Caco-2 (cell line): ENCODE measurements around the gene PIK3C2G. TPM values are rescaled to one million over a fixed set of nuclear protein-coding genes. Genes with fewer than 3 reads are reported as not detected.

Experiments used
- BruUV-seq: library from RNA; stranded (reverse); fragments of 400-500 nt; replicated peaks from 2 replicates; lab custom pipeline; 2021; lab: Mats Ljungman, UMichigan
- CTCF ChIA-PET: fragments of 300-600 bp; sonication (Branson Sonifier 250); formaldehyde crosslinking; loops from one replicate; lab custom pipeline; 2022; ENCODE audit warnings: antibody characterized with exemption; lab: Charles Lee
- POLR2A ChIA-PET: fragments of 300-600 bp; sonication (Branson Sonifier 250); formaldehyde crosslinking; loops from one replicate; lab custom pipeline; 2022; ENCODE audit warnings: antibody characterized with exemption; lab: Charles Lee
- DNase-seq, 2 experiments: peaks; one replicate each; pipeline versions ENCODE4 v3.0.0 to v3.0.0-alpha.2; 2020 to 2022
- H3K27me3 ChIP-seq: replicated peaks from 2 replicates; pipeline ENCODE4 v1.6.0; 2011; ENCODE audit warnings: low read length; ENCODE audit not compliant: control insufficient read depth, insufficient read depth
- H3K36me3 ChIP-seq: 2 replicates; pipeline ENCODE4 v1.5.1; 2011; ENCODE audit warnings: low read length; ENCODE audit not compliant: control insufficient read depth, insufficient read depth
- H3K4me1 ChIP-seq: fragments of 250-450 bp; sonication (Bioruptor Pico); 2 replicates; pipeline ENCODE4 v1.5.1; 2020; ENCODE audit warnings: mild to moderate bottlenecking
- H3K4me3 ChIP-seq: 2 replicates; pipeline ENCODE4 v1.5.1; 2011; ENCODE audit warnings: low read depth, mild to moderate bottlenecking, control low read depth, low read length
- H3K9me3 ChIP-seq: fragments of 250-450 bp; sonication (Bioruptor Pico); 2 replicates; pipeline ENCODE4 v1.5.1; 2020; ENCODE audit warnings: mild to moderate bottlenecking, moderate library complexity
- H3K27ac Mint-ChIP-seq: one replicate; pipeline ENCODE4 v1.8.0; 2022; ENCODE audit warnings: mixed read lengths; ENCODE audit not compliant: unreplicated experiment
- H3K27me3 Mint-ChIP-seq: one replicate; pipeline ENCODE4 v1.8.0; 2022; ENCODE audit warnings: mixed read lengths; ENCODE audit not compliant: insufficient read depth, unreplicated experiment
- H3K36me3 Mint-ChIP-seq: one replicate; pipeline ENCODE4 v1.8.0; 2022; ENCODE audit warnings: mild to moderate bottlenecking, mixed read lengths; ENCODE audit not compliant: insufficient read depth, unreplicated experiment
- H3K4me1 Mint-ChIP-seq: one replicate; pipeline ENCODE4 v1.8.0; 2022; ENCODE audit warnings: low read depth, mixed read lengths; ENCODE audit not compliant: unreplicated experiment
- H3K4me3 Mint-ChIP-seq: one replicate; pipeline ENCODE4 v1.8.0; 2022; ENCODE audit warnings: mild to moderate bottlenecking, moderate library complexity, mixed read lengths; ENCODE audit not compliant: unreplicated experiment
- H3K9me3 Mint-ChIP-seq: one replicate; pipeline ENCODE4 v1.8.0; 2022; ENCODE audit warnings: mixed read lengths; ENCODE audit not compliant: unreplicated experiment
- intact Hi-C: fragments of 100-400 bp; cut with micrococcal nuclease; formaldehyde crosslinking; loops from one replicate; pipeline ENCODE4 v1.10.0; 2022; ENCODE audit not compliant: unreplicated experiment
- total RNA-seq: library from RNA; stranded (reverse); gene quantifications from 2 replicates; pipeline ENCODE4 v1.2.3, GENCODE V29; 2022
- TF ChIP-seq, protein P1 (sequence below), 2 experiments: fragments of 200-600 bp in 1 of 2; IDR thresholded peaks; 1 replicate in 1 of 2; 2 replicates in 1 of 2; pipeline versions ENCODE4 v1.5.1 to v1.8.0; 2011 to 2022; ENCODE audit warnings: antibody characterized with exemption in 1 of 2, control low read depth in 1 of 2, inconsistent platforms in 1 of 2, low read depth in 1 of 2, low read length in 1 of 2, mild to moderate bottlenecking in 1 of 2, moderate library complexity in 1 of 2; ENCODE audit not compliant: insufficient read depth in 1 of 2, severe bottlenecking in 1 of 2, unreplicated experiment in 1 of 2

The PIK3C2G gene
- total RNA-seq, 1 experiment from 2014 or later, result not detected

GRCh38 chr12:18320036-18320617, 58.8 kb downstream of the PIK3C2G start:
- TF ChIP-seq, protein P1, sequence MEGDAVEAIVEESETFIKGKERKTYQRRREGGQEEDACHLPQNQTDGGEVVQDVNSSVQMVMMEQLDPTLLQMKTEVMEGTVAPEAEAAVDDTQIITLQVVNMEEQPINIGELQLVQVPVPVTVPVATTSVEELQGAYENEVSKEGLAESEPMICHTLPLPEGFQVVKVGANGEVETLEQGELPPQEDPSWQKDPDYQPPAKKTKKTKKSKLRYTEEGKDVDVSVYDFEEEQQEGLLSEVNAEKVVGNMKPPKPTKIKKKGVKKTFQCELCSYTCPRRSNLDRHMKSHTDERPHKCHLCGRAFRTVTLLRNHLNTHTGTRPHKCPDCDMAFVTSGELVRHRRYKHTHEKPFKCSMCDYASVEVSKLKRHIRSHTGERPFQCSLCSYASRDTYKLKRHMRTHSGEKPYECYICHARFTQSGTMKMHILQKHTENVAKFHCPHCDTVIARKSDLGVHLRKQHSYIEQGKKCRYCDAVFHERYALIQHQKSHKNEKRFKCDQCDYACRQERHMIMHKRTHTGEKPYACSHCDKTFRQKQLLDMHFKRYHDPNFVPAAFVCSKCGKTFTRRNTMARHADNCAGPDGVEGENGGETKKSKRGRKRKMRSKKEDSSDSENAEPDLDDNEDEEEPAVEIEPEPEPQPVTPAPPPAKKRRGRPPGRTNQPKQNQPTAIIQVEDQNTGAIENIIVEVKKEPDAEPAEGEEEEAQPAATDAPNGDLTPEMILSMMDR (IDR thresholded peaks at IDR 0.05; ENCODE audit: insufficient read depth in 1 of 2, low read depth in 1 of 2, low read length in 1 of 2, severe bottlenecking in 1 of 2, unreplicated experiment in 1 of 2), result peak; percentile 69
- DNase-seq, result peak; percentile 75 to 81
- H3K27ac Mint-ChIP-seq, result peak overlapping the region; percentile 0

DNA sequence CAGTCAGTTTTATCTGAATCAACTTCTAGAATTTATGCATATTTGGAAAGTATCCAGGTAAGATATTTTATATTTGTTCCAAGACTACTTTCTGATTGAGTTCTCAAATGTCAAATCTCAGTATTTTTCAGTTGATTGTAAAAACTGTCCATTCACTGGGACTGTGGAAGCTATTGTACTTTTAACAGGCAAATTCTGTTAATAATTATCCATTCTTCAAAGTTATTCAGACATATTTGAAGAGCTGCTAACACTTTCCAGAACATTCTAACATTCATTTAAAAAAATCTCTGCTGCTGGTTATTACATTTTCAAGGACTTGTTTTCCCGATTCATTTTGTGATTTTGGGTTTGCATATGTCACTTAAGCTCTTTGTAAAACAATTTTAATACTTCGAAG, 59.7 kb downstream of the PIK3C2G start:
- Histone ChIP-seq H3K36me3 (no peaks in the 10 kb centered on the region), H3K4me3 (no peak overlapping the region), H3K9me3 (no peaks in the 10 kb centered on the region), H3K27me3 (no peaks in the 10 kb centered on the region; the same call in 1 of the 2 replicates), H3K4me1 (peaks cover 15% of the 10 kb centered on the region)
- CTCF ChIA-PET, result interaction anchor here (0.7 kb wide), 1 partner anchor 71 kb away, joined by 3 read pairs; no protein-coding TSS in a partner anchor
- intact Hi-C loops, result loop anchor here (1.0 to 10.0 kb wide), 4 partner anchors 62 to 234 kb away; no protein-coding TSS in a partner anchor
- no peak overlapping the region for H3K4me3 Mint-ChIP-seq
- no peak for DNase-seq
- peaks cover 6% of the 10 kb centered on the region for H3K36me3 Mint-ChIP-seq
- H3K4me1 Mint-ChIP-seq, result peaks cover 20% of the 10 kb centered on the region
- H3K9me3 Mint-ChIP-seq, result no peaks in the 10 kb centered on the region
- no TSS peak for BruUV-seq
- peaks cover 3% of the 10 kb centered on the region for H3K27me3 Mint-ChIP-seq
- TF ChIP-seq, protein P1 (IDR thresholded peaks at IDR 0.05; ENCODE audit: insufficient read depth in 1 of 2, low read depth in 1 of 2, low read length in 1 of 2, severe bottlenecking in 1 of 2, unreplicated experiment in 1 of 2), result no peak
- POLR2A ChIA-PET, result no interaction called here
- no peak overlapping the region for H3K27ac Mint-ChIP-seq

More at GRCh38 chr12:18320036-18320617, 58.8 kb downstream of the PIK3C2G start:
- H3K9me3 Mint-ChIP-seq, result no peaks in the 10 kb centered on the region
- no peaks in the 10 kb centered on the region; the same call in 1 of the 2 replicates for H3K27me3 ChIP-seq
- peaks cover under 1% of the 10 kb centered on the region for H3K27me3 Mint-ChIP-seq
- intact Hi-C loops, result loop anchor here (1.0 to 10.0 kb wide), 4 partner anchors 63 to 235 kb away; no protein-coding TSS in a partner anchor
- H3K36me3 ChIP-seq, result no peaks in the 10 kb centered on the region
- no peaks in the 10 kb centered on the region for H3K9me3 ChIP-seq
- POLR2A ChIA-PET, result no interaction called here
- H3K4me1 ChIP-seq, result peaks cover 15% of the 10 kb centered on the region
- H3K4me1 Mint-ChIP-seq, result peaks cover 20% of the 10 kb centered on the region
- no peak overlapping the region for H3K4me3 ChIP-seq
- no TSS peak for BruUV-seq
- CTCF ChIA-PET, result interaction anchor here (0.6 to 1.3 kb wide), 6 partner anchors 23 to 202 kb away, joined by 3 to 17 read pairs (median 4); partner anchors contain the start of gene PIK3C2G
- peak overlapping the region; percentile 36 for H3K4me3 Mint-ChIP-seq
- H3K36me3 Mint-ChIP-seq, result peaks cover 6% of the 10 kb centered on the region

DNA sequence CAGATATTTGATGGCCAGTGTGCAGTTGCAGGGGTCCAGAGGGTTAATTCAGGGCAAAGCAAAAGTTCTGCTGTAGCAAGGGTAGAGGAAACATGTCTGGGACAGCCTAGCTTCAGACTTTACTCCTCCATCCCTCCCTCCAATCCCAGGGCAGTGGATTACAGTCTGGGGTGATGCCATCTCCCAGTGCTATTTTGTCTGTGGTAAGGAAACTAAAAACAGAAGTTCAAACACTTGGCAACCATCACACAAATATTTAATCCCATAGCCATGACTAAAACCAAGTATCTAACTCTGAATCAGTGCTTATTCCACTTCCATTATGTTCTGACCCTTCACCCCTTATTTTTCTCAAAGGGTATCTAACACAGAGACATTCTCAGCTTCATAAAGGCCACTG, 61.8 kb downstream of the PIK3C2G start:
- intact Hi-C loops, result loop anchor here (10.0 kb wide), 1 partner anchor 232 kb away; no protein-coding TSS in a partner anchor
- H3K4me3 ChIP-seq, result no peak overlapping the region
- no peak for DNase-seq
- BruUV-seq, result no TSS peak
- TF ChIP-seq, protein P1 (IDR thresholded peaks at IDR 0.05; ENCODE audit: insufficient read depth in 1 of 2, low read depth in 1 of 2, low read length in 1 of 2, severe bottlenecking in 1 of 2, unreplicated experiment in 1 of 2), result no peak
- H3K27me3 Mint-ChIP-seq, result peaks cover 5% of the 10 kb centered on the region
- no peak overlapping the region for H3K27ac Mint-ChIP-seq
- H3K9me3 ChIP-seq, result no peaks in the 10 kb centered on the region
- no peak overlapping the region for H3K4me3 Mint-ChIP-seq
- H3K27me3 ChIP-seq, result no peaks in the 10 kb centered on the region; the same call in 1 of the 2 replicates
- ChIA-PET POLR2A (no interaction called here), CTCF (no interaction called here)
- H3K9me3 Mint-ChIP-seq, result no peaks in the 10 kb centered on the region
- H3K4me1 ChIP-seq, result peaks cover 15% of the 10 kb centered on the region
- peaks cover 20% of the 10 kb centered on the region for H3K4me1 Mint-ChIP-seq
- peaks cover 6% of the 10 kb centered on the region for H3K36me3 Mint-ChIP-seq
- H3K36me3 ChIP-seq, result no peaks in the 10 kb centered on the region
